ENCODE data around the gene HSPA1L.

The HSPA1L gene

DNA sequence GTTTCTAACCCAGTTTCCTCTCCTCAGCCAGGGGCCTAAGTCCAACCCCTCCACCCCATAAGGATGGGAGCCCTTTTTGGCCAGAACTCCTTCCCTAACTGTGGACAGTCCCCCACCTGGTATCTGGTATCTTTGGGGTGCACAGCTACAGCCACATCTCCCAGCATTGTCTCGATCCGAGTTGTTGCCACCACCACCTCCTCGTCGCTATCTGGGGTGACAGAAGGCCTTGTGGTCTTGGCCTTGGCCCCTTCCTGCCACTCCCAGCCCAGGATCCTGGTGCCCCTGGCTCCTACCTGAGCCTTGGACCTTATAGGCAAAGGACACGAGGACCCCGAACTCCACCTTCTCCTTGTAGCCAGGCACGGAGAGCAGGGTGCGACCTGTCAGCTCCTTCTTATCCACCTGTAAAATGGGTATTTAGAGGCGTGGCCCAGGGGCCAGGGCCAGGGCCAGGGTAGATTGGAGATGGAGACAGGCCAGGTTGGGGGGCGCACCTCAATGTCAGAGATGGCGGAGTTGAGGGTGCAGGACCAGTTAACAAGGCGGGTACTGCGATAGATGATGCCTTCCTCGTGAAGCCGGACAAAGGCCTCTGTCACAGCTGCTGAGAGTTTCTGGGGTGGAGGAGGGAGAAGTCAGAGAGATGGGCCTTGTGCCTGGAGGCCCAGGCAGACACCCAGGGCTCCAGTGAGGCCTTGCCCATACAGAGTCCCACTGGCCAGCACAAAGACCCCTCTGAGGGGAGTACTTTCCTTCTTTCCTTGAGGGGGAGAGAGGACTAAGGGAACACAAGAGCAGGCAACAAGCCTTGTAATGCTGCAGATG, 30.8 kb downstream of the HSPA1L start:
- Histone ChIP-seq H3K9ac (no peak overlapping the region), H2AFZ (ENCODE audit: low read depth) (no peak overlapping the region), H3K4me1 (ENCODE audit: low read depth, poor library complexity, severe bottlenecking) (peaks cover 23% of the 10 kb centered on the region), H3K79me2 (ENCODE audit: insufficient read depth, low read depth) (no peaks in the 10 kb centered on the region), H3K4me3 (IDR thresholded peaks at IDR 0.05; ENCODE audit: insufficient read depth, low read depth, low read length) (no peak overlapping the region), H3K27me3 (ENCODE audit: insufficient read depth, low read depth) (no peaks in the 10 kb centered on the region), H3K27ac (no peak overlapping the region), H3K4me2 (no peak overlapping the region), H4K20me1 (ENCODE audit: insufficient read depth) (no peaks in the 10 kb centered on the region), H3K36me3 (ENCODE audit: insufficient read depth) (peaks cover 11% of the 10 kb centered on the region; the same call in 1 of the 2 replicates)
- TF ChIP-seq, protein P1, sequence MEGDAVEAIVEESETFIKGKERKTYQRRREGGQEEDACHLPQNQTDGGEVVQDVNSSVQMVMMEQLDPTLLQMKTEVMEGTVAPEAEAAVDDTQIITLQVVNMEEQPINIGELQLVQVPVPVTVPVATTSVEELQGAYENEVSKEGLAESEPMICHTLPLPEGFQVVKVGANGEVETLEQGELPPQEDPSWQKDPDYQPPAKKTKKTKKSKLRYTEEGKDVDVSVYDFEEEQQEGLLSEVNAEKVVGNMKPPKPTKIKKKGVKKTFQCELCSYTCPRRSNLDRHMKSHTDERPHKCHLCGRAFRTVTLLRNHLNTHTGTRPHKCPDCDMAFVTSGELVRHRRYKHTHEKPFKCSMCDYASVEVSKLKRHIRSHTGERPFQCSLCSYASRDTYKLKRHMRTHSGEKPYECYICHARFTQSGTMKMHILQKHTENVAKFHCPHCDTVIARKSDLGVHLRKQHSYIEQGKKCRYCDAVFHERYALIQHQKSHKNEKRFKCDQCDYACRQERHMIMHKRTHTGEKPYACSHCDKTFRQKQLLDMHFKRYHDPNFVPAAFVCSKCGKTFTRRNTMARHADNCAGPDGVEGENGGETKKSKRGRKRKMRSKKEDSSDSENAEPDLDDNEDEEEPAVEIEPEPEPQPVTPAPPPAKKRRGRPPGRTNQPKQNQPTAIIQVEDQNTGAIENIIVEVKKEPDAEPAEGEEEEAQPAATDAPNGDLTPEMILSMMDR (conservative IDR thresholded peaks at IDR 0.05; ENCODE audit: low read depth, low read length), result no peak

DNA sequence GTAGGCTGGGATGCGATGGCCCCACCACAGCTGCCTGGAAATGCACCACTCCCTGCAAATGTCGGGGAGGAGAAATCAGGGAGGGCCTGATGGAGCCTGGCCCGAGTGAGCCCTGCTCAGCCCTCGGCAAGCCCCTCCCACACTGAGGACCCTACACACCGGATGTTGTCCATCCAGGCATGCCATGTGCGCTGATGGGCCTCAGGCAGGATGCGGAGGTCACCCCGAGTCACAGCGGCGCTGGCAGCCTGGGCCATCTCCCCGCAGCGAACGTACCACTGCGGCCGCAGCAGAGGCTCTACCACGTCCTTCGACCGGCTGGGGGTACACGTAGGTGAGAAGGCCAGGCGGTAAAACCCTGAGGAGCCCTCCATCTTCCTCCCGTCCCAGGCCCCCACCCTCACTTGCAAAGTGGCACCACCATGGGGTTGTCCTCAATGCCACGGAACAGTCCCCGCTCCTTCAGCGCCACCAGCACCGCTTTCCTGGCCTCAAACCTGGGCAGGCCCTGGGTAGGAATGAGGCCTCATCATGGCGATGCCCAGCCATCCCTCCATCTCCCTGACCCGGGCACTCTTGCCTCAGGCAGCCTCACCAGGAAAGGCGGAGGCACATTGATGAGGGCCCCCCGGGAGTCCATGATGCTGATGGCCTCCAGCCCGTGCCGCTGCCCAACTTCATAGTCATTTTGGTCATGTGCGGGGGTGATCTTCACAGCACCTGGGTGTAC, 32.8 kb downstream of the HSPA1L start:
- Histone ChIP-seq H3K27ac (no peak overlapping the region), H2AFZ (ENCODE audit: low read depth) (no peak overlapping the region), H3K79me2 (ENCODE audit: insufficient read depth, low read depth) (no peaks in the 10 kb centered on the region), H3K4me2 (no peak overlapping the region), H3K9ac (no peak overlapping the region), H3K4me1 (ENCODE audit: low read depth, poor library complexity, severe bottlenecking) (peaks cover 20% of the 10 kb centered on the region), H4K20me1 (ENCODE audit: insufficient read depth) (no peaks in the 10 kb centered on the region), H3K27me3 (ENCODE audit: insufficient read depth, low read depth) (no peaks in the 10 kb centered on the region), H3K4me3 (IDR thresholded peaks at IDR 0.05; ENCODE audit: insufficient read depth, low read depth, low read length) (no peak overlapping the region), H3K36me3 (ENCODE audit: insufficient read depth) (peaks cover 11% of the 10 kb centered on the region; the same call in 1 of the 2 replicates)
- TF ChIP-seq, protein P1 (conservative IDR thresholded peaks at IDR 0.05; ENCODE audit: low read depth, low read length), result no peak

DNA sequence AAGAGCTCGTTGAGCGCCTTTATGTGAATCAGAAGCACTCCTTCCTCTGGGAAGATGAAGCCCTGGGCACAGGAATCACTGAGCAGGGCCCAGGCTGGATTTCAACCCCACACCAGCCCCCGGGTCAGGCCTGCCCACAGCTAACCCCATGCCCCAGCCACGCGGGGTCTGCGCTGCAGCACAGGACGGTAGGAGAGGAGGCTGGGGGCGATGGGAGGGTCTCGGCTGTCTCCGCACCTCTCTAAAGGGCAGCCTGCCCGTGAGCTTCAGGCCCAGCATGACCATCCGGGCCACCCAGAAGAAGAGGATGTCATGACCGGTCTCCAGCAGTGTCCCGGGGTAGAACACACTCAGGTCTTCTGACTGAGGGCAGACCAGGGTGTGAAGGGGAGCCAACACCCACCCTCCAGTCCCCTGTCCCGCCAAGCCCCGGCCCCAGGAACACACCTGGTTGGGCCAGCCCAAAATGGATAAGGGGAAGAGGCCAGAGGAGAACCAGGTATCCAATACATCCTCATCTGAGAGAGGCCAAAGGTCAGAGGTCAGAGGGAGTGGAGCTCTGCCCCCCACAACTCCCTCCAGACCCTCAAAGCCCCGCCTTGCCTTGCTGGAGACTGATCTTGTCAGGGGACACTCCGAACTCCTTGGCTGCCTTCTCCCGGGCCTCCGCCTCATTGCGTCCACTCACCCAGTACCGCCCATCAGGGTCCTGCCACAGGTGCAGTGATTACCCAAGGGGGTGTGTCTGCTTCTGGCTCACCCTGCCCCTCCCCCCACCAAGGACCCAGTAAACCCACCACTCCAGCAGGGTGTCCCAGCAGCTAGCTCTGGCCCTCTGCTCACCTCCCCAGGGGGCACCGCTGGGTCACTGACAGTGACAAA, 33.6 kb downstream of the HSPA1L start:
- Histone ChIP-seq H3K79me2 (ENCODE audit: insufficient read depth, low read depth) (no peaks in the 10 kb centered on the region), H3K27ac (no peak overlapping the region), H3K4me3 (IDR thresholded peaks at IDR 0.05; ENCODE audit: insufficient read depth, low read depth, low read length) (no peak overlapping the region), H3K4me1 (ENCODE audit: low read depth, poor library complexity, severe bottlenecking) (peaks cover 25% of the 10 kb centered on the region), H3K36me3 (ENCODE audit: insufficient read depth) (peaks cover 11% of the 10 kb centered on the region; the same call in 1 of the 2 replicates), H3K4me2 (no peak overlapping the region), H4K20me1 (ENCODE audit: insufficient read depth) (no peaks in the 10 kb centered on the region), H3K27me3 (ENCODE audit: insufficient read depth, low read depth) (no peaks in the 10 kb centered on the region), H3K9ac (no peak overlapping the region), H2AFZ (ENCODE audit: low read depth) (no peak overlapping the region)
- TF ChIP-seq, protein P1 (conservative IDR thresholded peaks at IDR 0.05; ENCODE audit: low read depth, low read length), result no peak

DNA sequence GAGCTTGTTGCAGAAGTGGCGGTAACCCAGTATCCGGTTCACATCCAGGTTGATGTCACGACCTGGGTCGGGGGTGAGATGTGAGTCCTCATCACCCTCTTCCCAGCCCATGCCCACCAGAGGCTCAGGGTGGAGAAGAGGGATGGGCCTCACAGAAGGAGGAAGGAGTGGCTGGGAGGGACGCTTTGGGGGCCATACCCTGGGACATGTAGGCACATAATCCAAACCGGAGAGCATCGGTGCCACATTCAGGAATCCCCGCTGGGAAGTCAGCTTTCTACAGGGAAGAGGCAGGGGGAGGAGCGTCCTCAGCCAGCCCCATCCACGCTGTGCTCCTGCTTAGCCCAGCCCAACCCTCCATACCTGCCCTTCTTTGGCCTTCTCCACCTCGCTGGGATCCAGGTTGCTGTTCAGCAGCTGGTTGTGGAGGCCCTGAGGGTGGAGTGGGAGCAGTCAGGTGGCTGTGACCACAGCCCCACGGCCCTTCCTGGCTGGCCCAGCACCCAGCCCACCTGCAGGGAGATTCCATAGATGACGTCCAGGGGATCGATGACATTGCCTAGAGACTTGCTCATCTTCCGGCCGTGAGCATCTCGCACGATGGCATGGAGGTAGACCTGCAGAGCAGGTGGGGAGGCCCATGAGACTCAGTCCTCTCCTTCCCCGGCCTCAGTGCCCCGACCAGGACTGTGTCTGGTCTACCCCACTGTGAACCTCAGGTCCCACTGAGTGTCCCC, 34.4 kb downstream of the HSPA1L start:
- H3K4me1 ChIP-seq (ENCODE audit: low read depth, poor library complexity, severe bottlenecking), result peaks cover 33% of the 10 kb centered on the region

More for the DNA sequence above, 34.4 kb downstream of the HSPA1L start:
- H3K9ac ChIP-seq, result no peak overlapping the region
- H3K27me3 ChIP-seq (ENCODE audit: insufficient read depth, low read depth), result no peaks in the 10 kb centered on the region
- H3K79me2 ChIP-seq (ENCODE audit: insufficient read depth, low read depth), result no peaks in the 10 kb centered on the region
- H3K4me3 ChIP-seq (IDR thresholded peaks at IDR 0.05; ENCODE audit: insufficient read depth, low read depth, low read length), result no peak overlapping the region
- no peak overlapping the region for H3K4me2 ChIP-seq
- TF ChIP-seq, protein P1 (conservative IDR thresholded peaks at IDR 0.05; ENCODE audit: low read depth, low read length), result no peak
- no peaks in the 10 kb centered on the region for H4K20me1 ChIP-seq (ENCODE audit: insufficient read depth)
- H3K27ac ChIP-seq, result no peak overlapping the region
- H3K36me3 ChIP-seq (ENCODE audit: insufficient read depth), result peaks cover 10% of the 10 kb centered on the region; the same call in 1 of the 2 replicates
- H2AFZ ChIP-seq (ENCODE audit: low read depth), result no peak overlapping the region

Data from KMS-11 (cell line).